WERI-Rb-1 (cell line): ENCODE measurements around the gene SLC7A5.

Source experiments
- DNase-seq: peaks from one replicate; pipeline ENCODE4 v3.0.0-alpha.2; 2020
- H3K27ac ChIP-seq: fragments of 250-450 bp; sonication (Bioruptor Pico); 2 replicates; pipeline ENCODE4 v1.5.1; 2020; ENCODE audit warnings: mild to moderate bottlenecking, moderate library complexity
- H3K27me3 ChIP-seq: fragments of 250-450 bp; sonication (Bioruptor Pico); 2 replicates; pipeline ENCODE4 v1.5.1; 2021; ENCODE audit warnings: mild to moderate bottlenecking, low read depth, moderate library complexity; ENCODE audit not compliant: insufficient read depth, severe bottlenecking
- H3K36me3 ChIP-seq: fragments of 250-450 bp; sonication (Bioruptor Pico); 2 replicates; pipeline ENCODE4 v1.5.1; 2020; ENCODE audit warnings: mild to moderate bottlenecking, moderate library complexity
- H3K4me3 ChIP-seq: 2 replicates; pipeline ENCODE4 v1.5.1; 2011; ENCODE audit warnings: low read depth, mild to moderate bottlenecking, control low read depth, low read length
- H3K9me3 ChIP-seq: fragments of 250-450 bp; sonication (Bioruptor Pico); 2 replicates; pipeline ENCODE4 v1.5.1; 2021; ENCODE audit warnings: mild to moderate bottlenecking, moderate library complexity; ENCODE audit not compliant: severe bottlenecking
- CTCF ChIP-seq: IDR thresholded peaks from 2 replicates; pipeline ENCODE4 v1.5.1; 2011; ENCODE audit warnings: low read depth, mild to moderate bottlenecking, control low read depth, inconsistent platforms, low read length

SLC7A5 gene

GRCh38 chr16:87831421-87832136 lies 37.7 kb downstream of the SLC7A5 start:
- Histone ChIP-seq H3K4me3 (no peak overlapping the region), H3K27me3 (no peaks in the 10 kb centered on the region), H3K27ac (no peak overlapping the region), H3K9me3 (no peaks in the 10 kb centered on the region), H3K36me3 (peaks cover 29% of the 10 kb centered on the region)
- no peak for TF ChIP-seq CTCF
- no peak for DNase-seq

GRCh38 chr16:87830673-87831420 lies 38.5 kb downstream of the SLC7A5 start:
- no peak for DNase-seq
- Histone ChIP-seq H3K27me3 (no peaks in the 10 kb centered on the region), H3K27ac (no peak overlapping the region; the same call in 1 of the 2 replicates), H3K9me3 (no peaks in the 10 kb centered on the region), H3K36me3 (peaks cover 22% of the 10 kb centered on the region), H3K4me3 (no peak overlapping the region)
- no peak for TF ChIP-seq CTCF

GRCh38 chr16:87829988-87830672 lies 39.2 kb downstream of the SLC7A5 start:
- no peak for DNase-seq
- Histone ChIP-seq H3K4me3 (no peak overlapping the region), H3K27me3 (no peaks in the 10 kb centered on the region), H3K36me3 (peaks cover 19% of the 10 kb centered on the region), H3K9me3 (no peaks in the 10 kb centered on the region), H3K27ac (peak overlapping the region; percentile 71)
- no peak for TF ChIP-seq CTCF

- Histone ChIP-seq H3K27ac (peak overlapping the region; percentile 71), H3K9me3 (no peaks in the 10 kb centered on the region), H3K4me3 (no peak overlapping the region), H3K36me3 (peaks cover 19% of the 10 kb centered on the region), H3K27me3 (no peaks in the 10 kb centered on the region)
- DNase-seq, result no peak
- no peak for TF ChIP-seq CTCF
Measured at GRCh38 chr16:87829622-87829980, 39.7 kb downstream of the SLC7A5 start.

GRCh38 chr16:87828907-87829621 lies 40.2 kb downstream of the SLC7A5 start:
- peak; percentile 64 for DNase-seq
- Histone ChIP-seq H3K4me3 (no peak overlapping the region), H3K27me3 (no peaks in the 10 kb centered on the region), H3K9me3 (no peaks in the 10 kb centered on the region), H3K36me3 (peaks cover 19% of the 10 kb centered on the region), H3K27ac (peak overlapping the region; percentile 71)
- no peak for TF ChIP-seq CTCF
